GM12801 (cell line): ENCODE results near the gene MAP1S.

ENCODE experiments used
- TF ChIP-seq, protein P1 (sequence below): IDR thresholded peaks from one replicate; pipeline ENCODE4 v1.5.1; 2011; ENCODE audit warnings: control low read depth; ENCODE audit not compliant: insufficient read length; ENCODE audit errors: extremely low read depth

The MAP1S gene

DNA sequence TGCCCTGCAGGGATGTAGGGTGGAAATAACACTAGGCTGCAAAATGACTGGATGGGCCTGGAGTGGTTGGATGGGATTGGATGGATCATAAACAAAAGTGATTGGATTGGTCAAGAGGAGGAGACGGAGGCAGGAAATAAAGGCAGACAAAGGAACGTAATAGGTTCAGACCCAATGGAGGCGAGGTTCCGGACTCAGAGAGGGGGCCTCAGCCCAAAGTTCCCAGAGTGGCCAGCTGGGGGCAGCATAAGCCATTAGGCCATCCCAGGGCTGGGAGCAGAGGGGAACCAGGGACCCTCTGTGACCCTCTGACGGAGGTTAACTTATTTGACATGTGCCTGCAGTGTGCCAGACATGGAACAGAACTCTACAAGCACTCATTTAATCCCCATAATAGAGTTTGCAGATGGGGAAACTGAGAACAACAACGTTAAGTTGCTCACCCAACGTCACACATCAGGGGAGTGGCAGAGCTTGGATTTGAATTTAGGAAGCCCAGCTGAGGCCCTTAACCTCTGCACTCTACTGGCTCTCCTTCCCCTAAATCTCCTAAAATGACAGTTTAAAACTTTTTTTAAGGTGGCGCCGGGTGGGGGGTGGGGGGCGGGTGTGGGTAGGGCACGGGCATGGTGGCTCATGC lies 15.3 kb upstream of the MAP1S start:
- TF ChIP-seq, protein P1, sequence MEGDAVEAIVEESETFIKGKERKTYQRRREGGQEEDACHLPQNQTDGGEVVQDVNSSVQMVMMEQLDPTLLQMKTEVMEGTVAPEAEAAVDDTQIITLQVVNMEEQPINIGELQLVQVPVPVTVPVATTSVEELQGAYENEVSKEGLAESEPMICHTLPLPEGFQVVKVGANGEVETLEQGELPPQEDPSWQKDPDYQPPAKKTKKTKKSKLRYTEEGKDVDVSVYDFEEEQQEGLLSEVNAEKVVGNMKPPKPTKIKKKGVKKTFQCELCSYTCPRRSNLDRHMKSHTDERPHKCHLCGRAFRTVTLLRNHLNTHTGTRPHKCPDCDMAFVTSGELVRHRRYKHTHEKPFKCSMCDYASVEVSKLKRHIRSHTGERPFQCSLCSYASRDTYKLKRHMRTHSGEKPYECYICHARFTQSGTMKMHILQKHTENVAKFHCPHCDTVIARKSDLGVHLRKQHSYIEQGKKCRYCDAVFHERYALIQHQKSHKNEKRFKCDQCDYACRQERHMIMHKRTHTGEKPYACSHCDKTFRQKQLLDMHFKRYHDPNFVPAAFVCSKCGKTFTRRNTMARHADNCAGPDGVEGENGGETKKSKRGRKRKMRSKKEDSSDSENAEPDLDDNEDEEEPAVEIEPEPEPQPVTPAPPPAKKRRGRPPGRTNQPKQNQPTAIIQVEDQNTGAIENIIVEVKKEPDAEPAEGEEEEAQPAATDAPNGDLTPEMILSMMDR = peak; percentile 68

DNA sequence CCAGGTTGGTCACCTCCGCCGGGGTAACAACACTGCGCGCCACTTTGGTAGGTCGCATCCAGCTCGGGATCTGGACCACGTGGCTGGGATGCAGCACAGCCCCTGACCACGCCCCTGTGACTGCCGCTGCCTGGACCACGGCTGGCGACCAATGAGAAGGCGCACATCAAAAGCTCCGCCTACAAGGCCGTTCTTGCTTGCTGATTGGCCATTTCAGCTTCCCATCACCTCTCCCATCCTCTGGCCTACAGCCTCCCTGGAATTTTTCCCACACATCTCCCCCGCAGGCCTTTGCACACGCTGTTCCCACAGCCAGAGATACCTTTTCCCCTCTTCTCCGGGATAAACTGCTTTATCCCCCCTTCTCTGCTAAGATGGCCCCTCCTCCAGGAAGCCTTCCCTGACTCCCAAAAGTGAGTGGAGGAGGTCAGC lies 12.5 kb upstream of the MAP1S start:
- TF ChIP-seq, protein P1 = no peak

DNA sequence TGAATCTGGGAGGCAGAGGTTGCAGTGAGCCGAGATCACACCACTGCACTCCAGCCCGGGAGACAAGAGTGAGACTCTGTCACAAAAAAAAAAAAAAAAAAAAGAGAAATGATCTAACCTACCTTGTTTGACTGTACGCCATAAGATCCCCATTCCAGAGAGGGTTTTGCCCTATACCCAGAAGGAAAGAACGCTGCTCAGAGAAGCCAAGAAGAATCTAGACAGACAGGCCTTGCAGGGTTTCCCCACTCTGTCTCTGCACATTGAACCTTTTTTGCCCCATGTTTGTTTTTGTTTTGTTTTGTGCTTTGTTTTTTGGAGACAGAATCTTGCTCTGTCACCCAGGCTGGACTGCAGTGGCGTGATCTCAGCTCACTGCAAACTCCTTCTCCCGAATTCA lies 7.4 kb upstream of the MAP1S start:
- TF ChIP-seq, protein P1 = no peak

DNA sequence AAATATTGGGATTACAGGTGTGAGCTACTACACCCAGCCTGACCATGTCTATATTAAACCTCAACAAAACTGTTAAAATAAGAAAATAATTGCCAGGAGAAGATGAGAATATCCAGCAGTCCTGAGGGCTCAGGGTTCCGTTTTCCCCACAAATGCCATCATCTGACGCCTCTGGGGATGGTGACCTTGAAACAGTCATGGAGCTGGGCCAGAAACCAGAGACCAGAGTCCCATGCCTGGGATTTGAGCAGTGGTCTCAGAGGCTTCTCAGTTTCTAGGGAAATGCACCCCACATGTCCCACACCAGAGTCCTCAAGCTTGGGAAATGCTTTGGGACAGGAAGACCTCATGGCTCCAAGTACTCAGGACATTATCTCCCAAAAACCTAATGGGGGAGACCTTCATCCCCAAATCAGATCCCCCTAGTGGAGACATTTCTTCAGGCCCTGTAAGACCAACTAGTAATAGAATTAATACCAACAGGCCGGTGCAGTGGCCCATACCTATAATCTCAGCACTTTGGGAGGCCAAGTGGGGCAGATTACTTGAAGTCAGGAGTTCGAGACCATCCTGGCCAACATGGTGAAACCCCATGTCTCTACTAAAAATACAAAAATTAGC lies 2.9 kb upstream of the MAP1S start:
- TF ChIP-seq, protein P1 = no peak

DNA sequence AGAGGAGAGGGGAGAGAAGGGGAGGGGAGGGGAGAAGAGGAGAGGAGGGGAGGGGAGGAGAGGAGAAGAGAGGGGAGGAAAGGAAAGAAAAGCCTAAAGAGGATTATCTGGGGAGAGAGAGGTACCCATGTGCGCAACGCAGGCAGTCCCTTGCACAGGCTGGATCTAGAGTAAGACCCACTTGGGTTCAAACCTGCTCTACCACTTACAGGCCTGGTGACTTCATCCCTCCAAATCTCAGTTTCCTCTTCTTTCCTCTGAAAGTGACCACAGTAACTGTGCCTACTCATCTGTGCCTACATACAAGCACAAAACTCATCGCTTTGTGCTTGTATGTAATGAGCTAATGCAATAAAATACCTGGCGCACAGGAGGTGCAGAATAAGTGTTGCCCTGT lies 732 bp upstream of the MAP1S start:
- TF ChIP-seq, protein P1 = no peak

DNA sequence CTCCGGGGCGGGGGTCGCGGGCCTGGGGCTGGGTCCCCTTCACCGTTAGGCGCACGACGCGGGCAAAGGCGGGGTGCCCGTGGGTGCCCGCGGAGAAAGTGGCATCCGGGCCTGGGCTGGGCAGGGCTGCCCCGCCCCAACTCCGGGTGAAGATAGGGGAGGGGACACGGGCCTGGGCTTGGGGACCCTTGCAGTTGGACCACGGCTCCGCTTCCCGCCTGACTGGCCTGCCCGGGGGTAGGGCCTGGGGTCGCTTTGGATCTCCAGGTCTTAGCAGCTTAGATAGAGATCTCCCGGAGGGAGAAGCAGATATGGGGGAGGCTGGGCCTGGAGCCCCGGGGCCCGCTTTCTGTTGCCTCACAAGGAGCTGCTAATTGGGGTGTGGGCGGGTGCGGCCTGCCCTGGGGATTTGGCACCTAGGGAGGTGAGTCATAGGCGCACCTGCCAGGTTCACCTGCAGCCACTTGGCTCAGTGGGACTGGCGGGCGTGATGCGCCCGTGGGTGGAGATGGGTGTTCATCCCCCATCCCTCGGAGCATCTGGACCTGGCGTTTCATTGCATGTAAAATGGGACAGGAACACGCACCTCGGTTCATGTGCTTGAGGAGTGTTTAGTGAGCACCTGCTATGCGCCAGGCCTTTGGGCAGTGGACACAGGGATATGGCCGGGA lies 585 bp downstream of the MAP1S start:
- TF ChIP-seq, protein P1 = no peak

DNA sequence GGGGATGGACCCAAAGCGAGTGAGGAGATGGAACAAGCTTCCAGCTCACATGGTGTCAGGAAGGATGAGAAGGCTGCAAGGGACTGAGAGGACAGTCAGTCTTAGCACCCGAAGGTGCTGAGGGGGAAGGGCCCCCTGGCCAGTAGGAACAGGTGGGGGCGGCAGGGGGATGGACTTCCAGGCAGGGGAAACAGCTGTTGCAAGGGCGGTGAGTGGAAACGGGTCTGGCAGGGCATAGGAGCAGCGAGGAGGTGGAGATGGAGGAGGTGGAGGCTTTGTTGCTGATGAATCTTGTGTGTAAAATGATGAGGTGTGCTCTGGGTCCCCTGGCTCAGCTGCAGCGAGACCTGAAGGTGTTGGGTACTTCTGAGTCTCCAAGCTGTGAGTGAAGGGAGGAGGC lies 1.2 kb downstream of the MAP1S start:
- TF ChIP-seq, protein P1 = no peak
